Measurements from ENCODE around the gene ZNF625.

Gene ZNF625

DNA sequence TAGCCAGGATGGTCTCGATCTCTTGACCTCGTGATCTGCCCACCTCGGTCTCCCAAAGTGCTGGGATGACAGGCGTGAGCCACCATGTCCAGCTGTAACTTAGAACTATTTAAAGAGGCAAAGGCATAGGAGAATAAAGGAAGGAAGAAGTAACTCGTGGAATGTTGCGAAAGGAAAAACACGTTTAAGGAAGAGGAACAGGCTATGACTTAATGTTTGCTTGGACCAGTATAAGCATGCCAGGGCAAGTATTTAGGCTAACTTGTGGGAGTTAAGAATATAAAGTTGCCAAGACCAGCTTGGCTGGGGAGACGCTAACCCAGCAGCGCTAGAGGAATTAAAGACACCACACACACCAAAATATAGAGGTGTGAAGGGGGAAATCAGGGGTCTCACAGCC is 58.5 kb downstream of the ZNF625 start:
- H3K9me3 ChIP-seq (ENCODE audit: insufficient read depth, low read depth, low read length): no peaks in the 10 kb centered on the region
- no peaks in the 10 kb centered on the region for H3K79me2 ChIP-seq (ENCODE audit: insufficient read depth, low read length)

DNA sequence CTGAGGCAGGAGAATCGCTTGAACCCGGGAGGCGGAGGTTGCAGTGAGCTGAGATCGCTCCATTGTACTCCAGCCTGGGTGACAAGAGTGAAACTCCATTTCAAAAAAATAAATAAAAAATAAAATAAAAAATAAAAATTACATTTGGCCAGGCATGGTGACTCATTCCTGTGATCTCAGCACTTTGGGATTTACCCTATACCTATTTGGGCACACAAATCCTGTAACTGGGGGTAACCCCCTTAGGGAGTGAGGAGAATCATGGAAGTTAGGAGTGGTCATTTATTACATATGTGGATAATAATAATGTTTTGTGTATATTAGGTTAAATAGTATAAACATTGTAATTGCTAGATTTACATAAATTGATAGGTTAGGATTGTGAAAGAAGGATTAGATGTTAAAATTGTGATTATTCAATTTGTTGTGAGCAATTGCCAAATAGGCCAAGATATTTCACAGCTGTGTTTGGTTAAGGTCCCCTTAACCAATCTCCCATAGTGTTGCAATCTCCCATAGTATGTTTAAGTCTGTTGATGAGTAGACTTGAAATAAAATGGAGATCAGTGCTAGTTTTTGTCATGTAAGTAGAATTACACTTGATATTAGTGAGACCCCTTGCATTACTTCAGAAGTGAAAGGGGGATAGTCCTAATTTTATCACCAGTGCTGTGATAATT is 61.3 kb downstream of the ZNF625 start:
- H3K4me2 ChIP-seq (ENCODE audit: low read depth, low read length, poor library complexity, severe bottlenecking): no peak overlapping the region
- no peak overlapping the region for H3K9ac ChIP-seq (ENCODE audit: low read depth, low read length, poor library complexity, severe bottlenecking)
- no peaks in the 10 kb centered on the region for H3K9me3 ChIP-seq (ENCODE audit: insufficient read depth, low read depth, low read length)
- H3F3A ChIP-seq (ENCODE audit: low read depth): no peaks in the 10 kb centered on the region
- no peaks in the 10 kb centered on the region for H3K36me3 ChIP-seq (ENCODE audit: insufficient read depth, low read length)
- no peaks in the 10 kb centered on the region for H3K9me2 ChIP-seq (replicated peaks; ENCODE audit: low read depth, low read length)
- TF ChIP-seq EZH2phosphoT487 (IDR thresholded peaks at IDR 0.05; ENCODE audit: borderline replicate concordance) (no peak), CTCF (conservative IDR thresholded peaks at IDR 0.05; ENCODE audit: low read length) (no peak)
- H3K4me1 ChIP-seq (ENCODE audit: insufficient read depth, low read length, poor library complexity, severe bottlenecking): no peaks in the 10 kb centered on the region
- H3K27me3 ChIP-seq (ENCODE audit: insufficient read depth, low read length, poor library complexity, severe bottlenecking): no peaks in the 10 kb centered on the region
- H4K20me1 ChIP-seq (ENCODE audit: insufficient read depth, low read length, poor library complexity, severe bottlenecking): no peaks in the 10 kb centered on the region
- no peak overlapping the region for H2AFZ ChIP-seq (ENCODE audit: low read length)
- H3K79me2 ChIP-seq (ENCODE audit: insufficient read depth, low read length): no peaks in the 10 kb centered on the region
- H3K4me3 ChIP-seq (ENCODE audit: low read length, poor library complexity, severe bottlenecking): no peak overlapping the region

More for the DNA sequence above, 58.5 kb downstream of the ZNF625 start:
- no peak for TF ChIP-seq CTCF (conservative IDR thresholded peaks at IDR 0.05; ENCODE audit: low read length)
- H3F3A ChIP-seq (ENCODE audit: low read depth): no peaks in the 10 kb centered on the region
- H3K9me2 ChIP-seq (replicated peaks; ENCODE audit: low read depth, low read length): no peaks in the 10 kb centered on the region
- H2AFZ ChIP-seq (ENCODE audit: low read length): no peak overlapping the region
- no peak overlapping the region for H3K4me2 ChIP-seq (ENCODE audit: low read depth, low read length, poor library complexity, severe bottlenecking)
- no peak overlapping the region for H3K4me3 ChIP-seq (ENCODE audit: low read length, poor library complexity, severe bottlenecking)
- H4K20me1 ChIP-seq (ENCODE audit: insufficient read depth, low read length, poor library complexity, severe bottlenecking): no peaks in the 10 kb centered on the region
- H3K9ac ChIP-seq (ENCODE audit: low read depth, low read length, poor library complexity, severe bottlenecking): no peak overlapping the region
- H3K27me3 ChIP-seq (ENCODE audit: insufficient read depth, low read length, poor library complexity, severe bottlenecking): no peaks in the 10 kb centered on the region
- H3K4me1 ChIP-seq (ENCODE audit: insufficient read depth, low read length, poor library complexity, severe bottlenecking): no peaks in the 10 kb centered on the region
- H3K36me3 ChIP-seq (ENCODE audit: insufficient read depth, low read length): no peaks in the 10 kb centered on the region

Measured in Loucy (cell line).